ENCODE results near the gene WDFY2.

- no peak for TF ChIP-seq CTCF (IDR thresholded peaks at IDR 0.05)
- no peak for TF ChIP-seq POLR2A (IDR thresholded peaks at IDR 0.05)
These were observed 222.3 kb downstream of the WDFY2 start for GRCh38 chr13:51806566-51806965.
